ENCODE data around the gene KRTAP4-3.
"Not testable (repeated sequence)": the region's sequence is repeated elsewhere in the genome, so short reads cannot be mapped to it uniquely, and the experiment has no call there.

The KRTAP4-3 gene

GRCh38 chr17:41190328-41190727 is 22.3 kb upstream of the KRTAP4-3 start:
- CTCF ChIA-PET, result no interaction called here
- no peak for TF ChIP-seq CTCF (IDR thresholded peaks at IDR 0.05; ENCODE audit: insufficient read depth, low read length, missing control alignments)

GRCh38 chr17:41189837-41190318 is 21.9 kb upstream of the KRTAP4-3 start, which contains the start of gene KRTAP9-1:
Gene KRTAP9-1 (plus strand): TSS chr17:41189887. CDS start chr17:41189887, 0 bp downstream.
- CTCF ChIA-PET; DNase-seq (ENCODE audit: low read depth, low spot score); POLR2A ChIA-PET; H3K4me3 ChIP-seq (ENCODE audit: low read depth, low read length): not testable (repeated sequence)

More at GRCh38 chr17:41190328-41190727, 22.3 kb upstream of the KRTAP4-3 start:
- H3K4me3 ChIP-seq (ENCODE audit: low read depth, low read length), result no peak overlapping the region
- POLR2A ChIA-PET, result no interaction called here
- DNase-seq (ENCODE audit: low read depth, low spot score), result no peak

GRCh38 chr17:41186872-41187271 is 18.9 kb upstream of the KRTAP4-3 start:
- DNase-seq (ENCODE audit: low read depth, low spot score), result no peak
- no peak overlapping the region for H3K4me3 ChIP-seq (ENCODE audit: low read depth, low read length)
- no peak for TF ChIP-seq CTCF (IDR thresholded peaks at IDR 0.05; ENCODE audit: insufficient read depth, low read length, missing control alignments)
- CTCF ChIA-PET, result interaction anchor here (1.5 kb wide), 1 partner anchor 9 kb away, joined by 5 read pairs; the partner anchor contains the start of gene KRTAP4-2
- POLR2A ChIA-PET, result no interaction called here

- ChIA-PET CTCF (interaction anchor here (1.4 kb wide), 1 partner anchor 25 kb away, joined by 4 read pairs; no protein-coding TSS in a partner anchor), POLR2A (no interaction called here)
- no peak for TF ChIP-seq CTCF (IDR thresholded peaks at IDR 0.05; ENCODE audit: insufficient read depth, low read length, missing control alignments)
- DNase-seq (ENCODE audit: low read depth, low spot score), result no peak
- no peak overlapping the region for H3K4me3 ChIP-seq (ENCODE audit: low read depth, low read length)
Observed at GRCh38 chr17:41185001-41185400, 17.0 kb upstream of the KRTAP4-3 start.

- ChIA-PET POLR2A (no interaction called here), CTCF (interaction anchor here (1.4 kb wide), 1 partner anchor 25 kb away, joined by 4 read pairs; no protein-coding TSS in a partner anchor)
- no peak for TF ChIP-seq CTCF (IDR thresholded peaks at IDR 0.05; ENCODE audit: insufficient read depth, low read length, missing control alignments)
- no peak within 1 kb of the TSS for H3K4me3 ChIP-seq (ENCODE audit: low read depth, low read length)
- DNase-seq (ENCODE audit: low read depth, low spot score), result no peak
Observed at GRCh38 chr17:41184480-41184961, 16.5 kb upstream of the KRTAP4-3 start, which contains the start of gene KRTAP4-1. Gene KRTAP4-1 (minus strand): TSS chr17:41184911. CDS start chr17:41184854, 57 bp downstream.

GRCh38 chr17:41178843-41179616 is 11.0 kb upstream of the KRTAP4-3 start:
- no peak overlapping the region for H3K4me3 ChIP-seq (ENCODE audit: low read depth, low read length)
- CTCF ChIA-PET, result interaction anchor here (1.8 kb wide), 1 partner anchor 8 kb away, joined by 5 read pairs; no protein-coding TSS in a partner anchor
- TF ChIP-seq CTCF (IDR thresholded peaks at IDR 0.05; ENCODE audit: insufficient read depth, low read length, missing control alignments), result no peak
- DNase-seq (ENCODE audit: low read depth, low spot score), result no peak
- POLR2A ChIA-PET, result interaction anchor here (0.9 kb wide), 1 partner anchor 17 kb away, joined by 3 read pairs; no protein-coding TSS in a partner anchor
